ENCODE measurements around the gene CWC27. TPM values are rescaled to one million over a fixed set of nuclear protein-coding genes. Genes with fewer than 3 reads are reported as not detected.
"Not testable (repeated sequence)": the region's sequence is repeated elsewhere in the genome, so short reads cannot be mapped to it uniquely, and the experiment has no call there.

Gene CWC27
- total RNA-seq, 2 donors from 2014 or later: 10.9 to 14.0 TPM

DNA sequence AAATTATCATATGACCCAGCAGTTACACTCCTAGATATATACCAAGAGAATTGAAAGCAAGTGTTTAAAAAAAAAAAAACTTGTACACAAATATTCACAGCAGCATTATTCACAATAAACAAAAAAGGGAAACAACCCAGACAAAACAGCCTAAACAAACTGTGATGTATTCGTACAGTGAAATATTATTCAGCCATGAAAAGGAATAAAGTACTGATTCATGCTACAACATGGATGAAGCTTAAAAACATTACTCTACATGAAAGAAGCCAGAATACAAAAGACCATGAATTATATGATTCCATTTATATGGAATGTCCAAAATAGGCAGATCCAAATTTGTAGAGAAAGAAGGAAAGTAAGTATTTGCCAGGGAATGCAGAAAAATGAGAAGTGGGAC is 161.1 kb downstream of the CWC27 start:
- Histone ChIP-seq H3K4me3 (no peak overlapping the region), H3K36me3 (replicated peaks in 1 of 2; ENCODE audit: insufficient read depth in 1 of 2, low read depth in 2 of 2) (no peaks in the 10 kb centered on the region), H3K4me1 (no peaks in the 10 kb centered on the region), H3K27me3 (no peaks in the 10 kb centered on the region), H3K9me3 (no peaks in the 10 kb centered on the region), H3K27ac (no peak overlapping the region)
- 90 to 100% methylated on average over 1 of the region's 1 CpG for WGBS, 2 donors
- intact Hi-C loops (cut with DNase I): no loop called here
- DNase-seq: no peak
- no peak for ATAC-seq
- TF ChIP-seq POLR2A (IDR thresholded peaks at IDR 0.05): no peak
- TF ChIP-seq, protein P1, sequence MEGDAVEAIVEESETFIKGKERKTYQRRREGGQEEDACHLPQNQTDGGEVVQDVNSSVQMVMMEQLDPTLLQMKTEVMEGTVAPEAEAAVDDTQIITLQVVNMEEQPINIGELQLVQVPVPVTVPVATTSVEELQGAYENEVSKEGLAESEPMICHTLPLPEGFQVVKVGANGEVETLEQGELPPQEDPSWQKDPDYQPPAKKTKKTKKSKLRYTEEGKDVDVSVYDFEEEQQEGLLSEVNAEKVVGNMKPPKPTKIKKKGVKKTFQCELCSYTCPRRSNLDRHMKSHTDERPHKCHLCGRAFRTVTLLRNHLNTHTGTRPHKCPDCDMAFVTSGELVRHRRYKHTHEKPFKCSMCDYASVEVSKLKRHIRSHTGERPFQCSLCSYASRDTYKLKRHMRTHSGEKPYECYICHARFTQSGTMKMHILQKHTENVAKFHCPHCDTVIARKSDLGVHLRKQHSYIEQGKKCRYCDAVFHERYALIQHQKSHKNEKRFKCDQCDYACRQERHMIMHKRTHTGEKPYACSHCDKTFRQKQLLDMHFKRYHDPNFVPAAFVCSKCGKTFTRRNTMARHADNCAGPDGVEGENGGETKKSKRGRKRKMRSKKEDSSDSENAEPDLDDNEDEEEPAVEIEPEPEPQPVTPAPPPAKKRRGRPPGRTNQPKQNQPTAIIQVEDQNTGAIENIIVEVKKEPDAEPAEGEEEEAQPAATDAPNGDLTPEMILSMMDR (IDR thresholded peaks at IDR 0.05): no peak

DNA sequence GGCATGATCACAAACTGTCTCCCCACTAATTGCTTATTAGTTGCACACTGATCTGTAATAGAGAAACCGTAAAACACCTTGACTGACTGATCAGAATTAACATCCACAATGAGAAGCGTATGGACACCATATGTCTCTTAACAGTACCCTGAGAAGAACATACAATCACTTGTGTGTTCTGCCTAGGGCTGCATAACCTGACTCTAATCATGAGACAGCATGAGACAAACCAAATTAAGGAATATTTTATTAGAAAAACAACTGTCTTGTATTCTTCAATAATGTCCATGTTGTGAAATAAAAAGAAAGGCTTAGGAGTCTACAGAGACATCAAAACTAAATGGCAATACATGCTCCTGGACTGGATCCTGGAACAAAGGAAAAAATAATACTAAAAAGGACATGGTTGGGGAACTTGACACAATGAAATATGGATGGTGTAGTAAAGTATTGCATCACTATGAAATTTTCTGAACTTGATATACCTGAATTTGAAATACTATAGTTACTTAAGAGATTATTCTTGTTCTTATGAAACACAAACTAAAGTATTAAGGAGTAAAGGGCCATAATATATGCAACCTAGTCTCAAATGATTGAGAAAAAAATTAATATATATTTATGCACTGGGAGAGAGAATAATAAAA is 162.1 kb downstream of the CWC27 start:
- DNase-seq (no peak), ATAC-seq (no peak)
- Histone ChIP-seq H3K9me3 (no peaks in the 10 kb centered on the region), H3K4me3 (no peak overlapping the region), H3K27me3 (no peaks in the 10 kb centered on the region), H3K36me3 (replicated peaks in 1 of 2; ENCODE audit: insufficient read depth in 1 of 2, low read depth in 2 of 2) (no peaks in the 10 kb centered on the region), H3K4me1 (no peaks in the 10 kb centered on the region), H3K27ac (no peak overlapping the region)
- TF ChIP-seq, protein P1 (IDR thresholded peaks at IDR 0.05): no peak
- no peak for TF ChIP-seq POLR2A (IDR thresholded peaks at IDR 0.05)
- intact Hi-C loops (cut with DNase I): no loop called here
- WGBS, 2 donors: 92 to 97% methylated on average over 2 of the region's 2 CpGs

DNA sequence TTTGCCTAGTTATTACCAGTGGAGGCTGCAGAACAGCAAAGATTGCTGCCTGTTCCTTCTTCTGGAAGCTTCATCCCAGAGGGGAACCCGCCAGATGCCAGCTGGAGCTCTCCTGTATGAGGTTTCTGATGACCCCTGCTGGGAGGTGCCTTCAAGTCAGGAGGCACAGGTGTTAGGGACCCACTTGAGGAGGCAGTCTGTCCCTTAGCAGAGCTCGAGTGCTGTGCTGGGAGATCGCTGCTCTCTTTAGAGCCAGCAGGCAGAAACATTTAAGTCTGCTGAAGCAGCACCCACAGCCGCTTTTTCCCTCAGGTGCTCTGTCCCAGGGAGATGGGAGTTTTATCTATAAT is 170.7 kb downstream of the CWC27 start:
- ATAC-seq; DNase-seq; H3K9me3 ChIP-seq; H3K27me3 ChIP-seq; H3K27ac ChIP-seq; H3K4me1 ChIP-seq; H3K36me3 ChIP-seq (replicated peaks in 1 of 2; ENCODE audit: insufficient read depth in 1 of 2, low read depth in 2 of 2); H3K4me3 ChIP-seq; intact Hi-C loops (cut with DNase I): not testable (repeated sequence)
- 86 to 93% methylated on average over 4 of the region's 4 CpGs for WGBS, 2 donors

GRCh38 chr5:64939772-64940510 is 171.2 kb downstream of the CWC27 start:
- no peaks in the 10 kb centered on the region for H3K27me3 ChIP-seq
- ATAC-seq (no peak), DNase-seq (peak in 1 of 4 donors; percentile 11)
- no peak overlapping the region for H3K4me3 ChIP-seq
- 79 to 81% methylated on average over 17 of the region's 17 CpGs for WGBS, 2 donors
- no peak for TF ChIP-seq POLR2A (IDR thresholded peaks at IDR 0.05)
- TF ChIP-seq, protein P1 (IDR thresholded peaks at IDR 0.05): no peak
- H3K27ac ChIP-seq: no peak overlapping the region
- intact Hi-C loops (cut with DNase I): no loop called here
- H3K36me3 ChIP-seq (replicated peaks in 1 of 2; ENCODE audit: insufficient read depth in 1 of 2, low read depth in 2 of 2): no peaks in the 10 kb centered on the region
- no peaks in the 10 kb centered on the region for H3K9me3 ChIP-seq
- no peaks in the 10 kb centered on the region for H3K4me1 ChIP-seq

DNA sequence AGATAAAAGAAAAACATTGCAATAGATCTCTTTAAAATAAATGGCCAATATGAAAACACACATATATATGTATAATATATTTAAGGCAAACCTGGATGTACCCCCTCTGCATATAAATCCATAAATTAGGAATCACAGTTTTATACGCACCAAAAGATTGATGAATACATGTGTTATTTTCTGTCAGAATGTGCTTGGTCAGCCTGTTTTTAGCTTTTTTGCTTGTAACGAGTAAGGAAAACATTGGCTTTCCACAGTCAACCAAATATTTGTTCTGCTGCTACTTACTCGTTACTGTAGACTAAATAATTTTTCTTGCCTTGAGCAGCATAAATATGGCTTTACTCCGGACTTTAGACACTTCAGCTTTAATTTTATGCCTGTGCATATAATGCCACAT is 173.7 kb downstream of the CWC27 start:
- TF ChIP-seq POLR2A (IDR thresholded peaks at IDR 0.05): no peak
- TF ChIP-seq, protein P1 (IDR thresholded peaks at IDR 0.05): no peak
- intact Hi-C loops (cut with DNase I): no loop called here
- Histone ChIP-seq H3K4me1 (peaks cover 7% of the 10 kb centered on the region), H3K36me3 (replicated peaks in 1 of 2; ENCODE audit: insufficient read depth in 1 of 2, low read depth in 2 of 2) (no peaks in the 10 kb centered on the region), H3K27ac (no peak overlapping the region), H3K9me3 (no peaks in the 10 kb centered on the region), H3K27me3 (no peaks in the 10 kb centered on the region), H3K4me3 (no peak overlapping the region)
- DNase-seq (no peak), ATAC-seq (no peak)
- 85 to 88% methylated on average over 4 of the region's 4 CpGs for WGBS, 2 donors

Data from body of pancreas (tissue), 4 donors.